Left hindlimb (tissue), 1 donor: ENCODE data around the gene THEMIS.
"Not testable (repeated sequence)": the region's sequence is repeated elsewhere in the genome, so short reads cannot be mapped to it uniquely, and the experiment has no call there.

Experiments used
- DNase-seq: peaks from one replicate; pipeline ENCODE4 v3.0.0-alpha.2; 2018

Gene THEMIS

GRCh38 chr6:127793396-127793795 is 107.5 kb downstream of the THEMIS start:
- no peak for DNase-seq

GRCh38 chr6:127792616-127793015 is 108.2 kb downstream of the THEMIS start:
- DNase-seq, result no peak

- DNase-seq, result no peak
These were observed 108.9 kb downstream of the THEMIS start for GRCh38 chr6:127791779-127792528.

DNA sequence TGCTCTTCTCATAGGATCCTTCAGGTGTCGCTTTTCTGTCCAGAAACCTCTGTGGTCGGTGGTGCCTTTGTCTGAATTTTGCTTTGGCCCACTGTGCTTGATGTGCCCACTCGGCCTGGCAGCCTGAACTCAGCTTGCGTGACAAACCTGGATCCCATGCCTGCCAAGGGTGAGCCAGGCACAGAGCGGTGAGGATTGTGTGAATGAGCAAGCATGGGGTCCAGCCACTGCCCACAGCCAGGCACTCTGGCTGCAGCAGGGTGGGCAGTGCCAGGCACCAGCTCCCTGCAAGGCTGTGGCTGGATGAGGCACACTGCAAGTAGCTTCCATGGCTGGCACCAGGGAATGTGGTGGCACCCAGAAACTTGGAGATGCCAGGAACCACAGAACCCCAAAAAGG is 110.3 kb downstream of the THEMIS start:
- no peak for DNase-seq

DNA sequence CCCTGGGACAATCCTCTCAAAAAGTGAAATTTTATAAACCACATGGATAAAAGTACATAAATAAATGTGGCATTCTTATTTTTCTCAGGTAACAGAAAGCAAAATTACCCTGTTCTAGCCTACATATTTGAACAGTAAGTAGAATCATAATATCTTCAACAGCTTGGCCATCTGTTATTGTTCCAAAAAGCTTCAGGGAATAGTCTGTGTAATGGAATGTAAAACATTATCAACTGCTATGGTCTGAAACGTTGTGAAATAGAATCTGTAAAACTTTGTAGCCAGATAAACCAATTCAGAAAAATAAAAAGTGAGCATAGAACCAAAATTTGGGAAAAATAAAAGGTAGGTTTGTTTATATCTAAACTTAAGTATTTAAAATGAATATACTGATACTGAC is 114.7 kb downstream of the THEMIS start:
- no peak for DNase-seq

GRCh38 chr6:127784468-127784867 is 116.4 kb downstream of the THEMIS start:
- no peak for DNase-seq

- DNase-seq, result not testable (repeated sequence)
These were observed 119.1 kb downstream of the THEMIS start for GRCh38 chr6:127781636-127782272.

DNA sequence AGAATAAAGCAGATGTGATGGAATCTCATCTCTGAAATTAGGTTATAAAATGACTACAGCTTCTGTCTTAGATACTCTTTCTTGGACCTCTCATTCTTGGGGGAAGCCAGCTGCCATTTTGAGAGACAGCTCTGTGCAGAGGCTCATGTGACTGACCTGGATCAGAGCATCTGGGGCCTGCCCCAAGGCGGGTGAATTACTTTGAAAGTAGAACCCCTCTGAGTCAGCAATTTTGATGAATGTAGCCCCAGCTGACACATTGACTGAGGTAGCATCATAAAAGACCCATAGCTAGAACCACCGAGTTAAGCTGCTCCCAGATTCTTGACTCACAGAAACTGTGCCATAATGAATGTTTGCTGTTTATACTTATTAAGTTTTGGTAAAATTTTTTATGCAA is 124.5 kb downstream of the THEMIS start:
- no peak for DNase-seq

GRCh38 chr6:127775371-127775770 is 125.5 kb downstream of the THEMIS start:
- no peak for DNase-seq

DNA sequence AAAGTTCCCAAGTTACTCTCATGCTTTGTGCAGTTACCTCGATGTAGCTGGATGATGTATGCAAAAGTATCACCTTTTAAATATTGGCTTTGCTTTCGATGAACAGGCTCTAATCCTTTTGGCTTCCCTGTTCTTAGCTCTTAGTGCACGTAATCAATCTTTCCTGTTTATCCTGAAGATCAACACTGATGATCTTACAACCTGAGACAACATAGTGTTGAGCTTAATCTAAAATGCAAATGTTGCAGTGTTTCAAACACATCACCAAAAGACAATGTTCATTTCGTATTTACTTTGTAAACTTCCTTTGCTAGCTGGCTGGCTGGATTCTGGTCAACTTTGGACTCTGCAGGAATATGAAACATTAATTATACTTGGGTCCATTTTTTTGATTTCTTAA is 132.1 kb downstream of the THEMIS start:
- DNase-seq, result no peak

- DNase-seq, result no peak
These were observed 132.6 kb downstream of the THEMIS start for GRCh38 chr6:127768223-127768622.

- DNase-seq, result no peak
These were observed 134.9 kb downstream of the THEMIS start for GRCh38 chr6:127765949-127766348.

DNA sequence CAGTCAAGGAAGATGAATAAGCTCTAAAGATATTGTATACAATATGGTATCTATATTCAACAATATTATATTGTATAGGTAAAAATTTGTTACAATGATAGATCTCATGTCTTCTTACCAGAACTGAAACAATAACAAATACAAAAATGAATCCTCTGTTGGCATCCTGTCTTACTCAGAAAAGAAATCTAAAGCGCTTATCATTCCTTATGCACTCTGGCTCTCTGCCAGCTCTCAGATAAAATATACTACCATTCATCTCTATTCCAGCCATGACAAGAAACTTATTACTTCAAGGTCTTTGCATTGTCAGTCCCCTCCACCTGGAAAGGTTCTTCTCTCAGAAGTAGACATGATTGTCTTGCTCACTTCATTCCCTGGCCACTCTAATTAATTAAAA is 138.6 kb downstream of the THEMIS start:
- DNase-seq, result no peak

DNA sequence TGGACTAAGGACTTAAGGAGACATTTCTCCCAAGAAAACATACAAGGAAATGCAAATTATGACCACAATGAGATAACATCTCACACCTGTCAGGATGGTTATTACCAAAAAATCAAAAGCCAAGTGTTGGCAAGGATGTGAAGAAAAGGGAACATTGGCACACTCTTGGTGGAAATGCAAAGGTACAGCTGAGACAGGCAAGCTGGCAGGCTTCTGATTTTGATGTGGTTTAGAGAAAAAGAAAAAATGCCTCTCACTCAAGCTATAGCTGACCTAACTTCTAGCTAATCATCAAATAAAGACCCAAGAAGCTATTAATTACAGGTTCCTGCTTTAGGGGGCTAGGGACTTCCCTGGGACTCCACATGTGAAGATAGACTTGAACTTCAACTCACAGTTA is 139.8 kb downstream of the THEMIS start:
- no peak for DNase-seq

- no peak for DNase-seq
These were observed 151.8 kb downstream of the THEMIS start for GRCh38 chr6:127749095-127749494.

GRCh38 chr6:127748290-127748689 is 152.6 kb downstream of the THEMIS start:
- no peak for DNase-seq

DNA sequence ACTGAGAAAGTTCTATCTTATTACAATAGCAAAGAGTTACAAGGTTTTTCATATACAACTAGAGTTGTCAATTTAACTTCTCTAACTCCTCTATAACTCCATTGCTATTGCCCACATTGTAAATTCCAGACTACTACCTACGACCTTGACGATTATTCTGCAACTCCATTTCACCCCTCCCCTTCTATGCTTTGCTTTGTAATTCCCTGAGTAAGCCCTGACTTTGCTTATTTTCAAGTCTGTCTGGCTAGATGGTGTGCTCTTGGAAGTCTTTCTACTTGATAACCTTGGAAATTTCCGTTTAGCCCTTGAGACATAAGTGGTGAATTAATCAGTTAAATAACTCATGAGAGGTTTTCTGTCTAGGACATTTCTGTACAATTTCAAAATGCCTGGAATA is 162.4 kb downstream of the THEMIS start:
- no peak for DNase-seq

- no peak for DNase-seq
These were observed 163.1 kb downstream of the THEMIS start for GRCh38 chr6:127737768-127738167.

DNA sequence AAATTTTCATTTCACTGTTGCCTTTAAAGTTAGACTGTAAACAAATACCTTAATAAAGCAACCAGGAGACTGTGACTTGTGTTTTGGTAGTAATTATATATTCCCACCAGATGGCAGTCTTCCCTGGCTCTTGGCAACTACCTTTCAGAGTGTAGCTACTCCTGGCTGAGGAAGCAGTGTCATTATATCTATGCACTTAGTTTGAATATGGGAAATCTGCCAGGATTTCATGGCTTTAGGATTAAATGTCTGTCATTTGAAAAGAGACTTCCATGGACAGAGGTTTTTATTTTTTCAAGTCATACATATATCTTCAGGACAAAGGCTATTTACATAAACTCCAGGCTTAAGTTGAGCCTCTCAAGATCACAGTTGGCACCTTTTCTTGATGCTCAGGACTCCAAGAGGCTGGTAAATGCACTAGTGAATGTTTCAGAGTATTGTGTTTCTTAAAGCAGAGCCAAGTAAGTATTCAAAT is 163.8 kb downstream of the THEMIS start:
- no peak for DNase-seq

DNA sequence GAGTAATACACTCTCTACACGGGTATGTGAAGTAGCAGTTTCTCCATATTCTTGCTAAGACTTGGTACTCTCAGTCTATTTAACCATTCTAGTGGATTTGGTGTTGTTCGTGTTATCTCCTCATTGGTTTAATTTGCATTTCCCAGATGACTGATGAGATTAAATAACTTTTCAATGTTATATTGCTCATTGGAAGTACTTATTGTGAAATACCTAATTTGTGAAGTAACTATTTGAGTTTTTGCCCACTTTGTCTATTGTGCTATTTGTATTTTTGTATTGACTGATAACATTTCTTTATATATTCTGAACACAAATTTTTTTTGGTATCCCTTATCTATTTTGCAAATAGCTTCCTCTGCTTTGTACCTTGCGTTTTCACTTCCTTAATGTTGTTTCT is 167.9 kb downstream of the THEMIS start:
- DNase-seq, result no peak

GRCh38 chr6:127727260-127727953 is 173.5 kb downstream of the THEMIS start:
- no peak for DNase-seq

- DNase-seq, result no peak
These were observed 175.0 kb downstream of the THEMIS start for GRCh38 chr6:127725821-127726220.

- no peak for DNase-seq
These were observed 182.2 kb downstream of the THEMIS start for GRCh38 chr6:127718694-127719093.

DNA sequence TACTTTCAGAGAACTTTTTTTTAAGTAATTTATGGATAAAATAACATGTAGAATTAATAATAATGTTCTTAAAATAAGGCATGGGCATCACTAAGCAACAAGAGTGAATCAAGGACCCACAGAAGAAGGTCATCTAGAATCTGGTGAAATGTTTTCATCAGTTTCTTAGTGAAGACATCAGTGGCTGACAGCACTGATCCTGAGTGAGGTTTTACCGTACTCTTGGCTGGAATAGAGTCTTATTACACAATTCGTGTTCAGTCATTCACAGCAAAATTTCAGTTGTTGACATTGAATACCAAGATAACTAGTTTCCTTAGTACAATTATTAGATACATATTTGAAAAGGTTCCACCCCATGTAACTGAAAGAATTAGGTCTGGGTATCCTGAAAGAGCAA is 183.5 kb downstream of the THEMIS start:
- no peak for DNase-seq
